ENCODE measurements around the gene FHDC1.
"Not testable (repeated sequence)": the region's sequence is repeated elsewhere in the genome, so short reads cannot be mapped to it uniquely, and the experiment has no call there.

FHDC1 gene, protein sequence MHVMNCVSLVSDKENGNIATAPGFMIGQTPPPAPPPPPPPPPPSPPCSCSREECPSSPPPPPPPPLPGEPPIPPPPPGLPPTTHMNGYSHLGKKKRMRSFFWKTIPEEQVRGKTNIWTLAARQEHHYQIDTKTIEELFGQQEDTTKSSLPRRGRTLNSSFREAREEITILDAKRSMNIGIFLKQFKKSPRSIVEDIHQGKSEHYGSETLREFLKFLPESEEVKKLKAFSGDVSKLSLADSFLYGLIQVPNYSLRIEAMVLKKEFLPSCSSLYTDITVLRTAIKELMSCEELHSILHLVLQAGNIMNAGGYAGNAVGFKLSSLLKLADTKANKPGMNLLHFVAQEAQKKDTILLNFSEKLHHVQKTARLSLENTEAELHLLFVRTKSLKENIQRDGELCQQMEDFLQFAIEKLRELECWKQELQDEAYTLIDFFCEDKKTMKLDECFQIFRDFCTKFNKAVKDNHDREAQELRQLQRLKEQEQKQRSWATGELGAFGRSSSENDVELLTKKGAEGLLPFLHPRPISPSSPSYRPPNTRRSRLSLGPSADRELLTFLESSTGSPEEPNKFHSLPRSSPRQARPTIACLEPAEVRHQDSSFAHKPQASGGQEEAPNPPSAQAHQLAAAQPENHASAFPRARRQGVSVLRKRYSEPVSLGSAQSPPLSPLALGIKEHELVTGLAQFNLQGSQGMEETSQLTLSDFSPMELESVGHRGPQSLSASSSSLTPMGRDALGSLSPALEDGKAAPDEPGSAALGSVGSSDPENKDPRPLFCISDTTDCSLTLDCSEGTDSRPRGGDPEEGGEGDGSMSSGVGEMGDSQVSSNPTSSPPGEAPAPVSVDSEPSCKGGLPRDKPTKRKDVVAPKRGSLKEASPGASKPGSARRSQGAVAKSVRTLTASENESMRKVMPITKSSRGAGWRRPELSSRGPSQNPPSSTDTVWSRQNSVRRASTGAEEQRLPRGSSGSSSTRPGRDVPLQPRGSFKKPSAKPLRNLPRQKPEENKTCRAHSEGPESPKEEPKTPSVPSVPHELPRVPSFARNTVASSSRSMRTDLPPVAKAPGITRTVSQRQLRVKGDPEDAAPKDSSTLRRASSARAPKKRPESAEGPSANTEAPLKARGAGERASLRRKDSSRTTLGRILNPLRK
- total RNA-seq, result 0 to 0.39 (median 0.17) reads per million in 3 donors

DNA sequence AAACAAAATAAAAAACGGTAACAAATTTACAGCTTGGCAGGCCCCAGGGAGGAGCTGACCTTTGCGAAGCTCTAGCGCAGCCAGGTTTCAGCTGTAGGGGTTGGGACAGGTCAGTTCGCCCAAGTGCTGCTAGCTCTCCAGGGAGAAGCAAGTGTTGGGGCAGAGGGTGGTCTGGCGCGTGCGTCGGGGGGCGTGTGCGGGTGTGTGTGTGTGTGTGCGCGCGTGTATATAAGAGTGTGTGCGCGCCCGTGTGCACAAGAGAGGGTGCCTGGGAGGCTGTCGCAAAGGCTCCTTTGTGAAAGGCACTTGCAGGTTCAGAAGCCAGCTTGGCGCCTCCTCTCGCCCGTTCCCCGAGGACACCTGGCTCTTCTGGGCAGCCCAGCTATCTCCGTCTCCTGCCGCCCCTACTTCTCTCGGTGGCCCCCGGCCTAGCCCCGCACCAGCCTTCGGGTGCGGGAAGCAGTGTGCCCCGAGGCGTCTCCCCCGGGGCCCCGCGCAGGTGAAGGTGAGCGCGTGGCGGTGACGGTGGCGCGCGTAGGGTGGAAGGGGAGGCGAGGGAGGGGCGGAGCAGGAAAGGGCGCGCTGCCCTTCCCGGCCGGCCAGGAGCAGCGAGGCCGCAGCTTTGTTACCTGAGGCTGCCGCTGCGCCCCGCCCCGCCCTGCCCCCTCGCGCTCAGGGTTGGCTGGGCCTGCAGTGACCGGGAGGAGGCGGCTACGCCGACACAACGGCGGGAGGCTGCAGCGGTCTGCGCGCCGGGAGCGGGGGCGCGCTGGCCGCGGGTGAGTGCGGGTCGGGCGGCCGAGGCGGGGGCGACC, at the start of gene FHDC1:
Gene FHDC1, plus strand, starts transcription at position 693 of the 815 bp plus-strand sequence. CDS start 6,735 bp downstream, outside the sequence.
- Histone ChIP-seq H3K36me3 (ENCODE audit: control insufficient read depth, insufficient read depth, low read length) (no peaks in the 10 kb centered on the region), H3K4me1 (ENCODE audit: control insufficient read depth, insufficient read depth, low read length, poor library complexity, severe bottlenecking) (peaks cover 10% of the 10 kb centered on the region), H3K27ac (ENCODE audit: insufficient read depth, low read length, poor library complexity, severe bottlenecking) (no peak within 1 kb of the TSS), H3K27me3 (replicated peaks; ENCODE audit: control insufficient read depth, insufficient read depth, low read length, poor library complexity, severe bottlenecking) (peaks cover 18% of the 10 kb centered on the region), H3K4me3 (ENCODE audit: insufficient read depth, low read depth, low read length, poor library complexity, severe bottlenecking) (peak within 1 kb of the TSS; percentile 67), H3K9me3 (ENCODE audit: control insufficient read depth, low read length) (no peaks in the 10 kb centered on the region)
- DNase-seq, result no peak

DNA sequence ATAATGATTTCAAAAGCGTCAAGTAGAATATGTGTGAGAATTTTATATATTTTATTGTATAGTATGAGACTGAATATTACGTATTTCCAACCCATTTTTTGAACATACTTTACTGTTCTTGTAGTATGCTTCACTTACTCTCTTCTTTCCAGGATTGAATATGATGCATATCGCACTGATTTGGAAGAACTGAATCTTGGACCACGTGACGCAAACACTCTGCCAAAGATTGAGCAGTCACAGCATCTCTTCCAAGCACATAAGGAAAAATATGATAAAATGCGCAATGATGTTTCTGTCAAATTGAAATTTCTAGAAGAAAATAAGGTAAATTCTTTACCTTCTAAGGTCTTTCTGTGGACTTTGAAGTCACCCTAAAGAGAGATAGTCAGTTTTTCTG, 48.1 kb upstream of the FHDC1 start:
- no peaks in the 10 kb centered on the region for H3K9me3 ChIP-seq (ENCODE audit: control insufficient read depth, low read length)
- DNase-seq, result no peak
- H3K4me3 ChIP-seq (ENCODE audit: insufficient read depth, low read depth, low read length, poor library complexity, severe bottlenecking), result no peak overlapping the region
- peaks cover 5% of the 10 kb centered on the region for H3K36me3 ChIP-seq (ENCODE audit: control insufficient read depth, insufficient read depth, low read length)
- no peaks in the 10 kb centered on the region for H3K4me1 ChIP-seq (ENCODE audit: control insufficient read depth, insufficient read depth, low read length, poor library complexity, severe bottlenecking)
- no peak overlapping the region for H3K27ac ChIP-seq (ENCODE audit: insufficient read depth, low read length, poor library complexity, severe bottlenecking)
- H3K27me3 ChIP-seq (replicated peaks; ENCODE audit: control insufficient read depth, insufficient read depth, low read length, poor library complexity, severe bottlenecking), result no peaks in the 10 kb centered on the region

DNA sequence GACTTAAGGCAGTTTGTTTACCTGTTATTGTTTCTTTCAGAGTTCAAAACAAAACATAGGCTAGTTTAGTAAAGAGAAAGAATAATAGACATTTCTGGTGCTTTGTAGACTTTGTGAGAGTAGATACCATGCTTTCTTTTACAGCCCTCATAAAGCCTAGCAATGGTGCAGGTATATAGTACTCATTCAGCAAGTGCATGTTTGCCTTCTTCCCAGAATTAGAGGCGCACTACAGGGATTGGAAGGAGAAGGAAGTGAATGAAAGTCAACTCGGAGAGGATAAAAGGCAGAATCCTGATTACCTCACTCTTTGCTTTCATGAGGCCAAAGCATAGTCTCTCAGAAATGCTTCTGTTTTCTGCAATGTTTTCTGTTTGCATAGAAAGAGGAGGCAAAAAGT, 43.1 kb upstream of the FHDC1 start:
- Histone ChIP-seq H3K36me3 (ENCODE audit: control insufficient read depth, insufficient read depth, low read length) (peaks cover 5% of the 10 kb centered on the region), H3K4me1 (ENCODE audit: control insufficient read depth, insufficient read depth, low read length, poor library complexity, severe bottlenecking) (no peaks in the 10 kb centered on the region), H3K27ac (ENCODE audit: insufficient read depth, low read length, poor library complexity, severe bottlenecking) (no peak overlapping the region), H3K27me3 (replicated peaks; ENCODE audit: control insufficient read depth, insufficient read depth, low read length, poor library complexity, severe bottlenecking) (no peaks in the 10 kb centered on the region), H3K9me3 (ENCODE audit: control insufficient read depth, low read length) (no peaks in the 10 kb centered on the region), H3K4me3 (ENCODE audit: insufficient read depth, low read depth, low read length, poor library complexity, severe bottlenecking) (no peak overlapping the region)
- DNase-seq, result no peak

DNA sequence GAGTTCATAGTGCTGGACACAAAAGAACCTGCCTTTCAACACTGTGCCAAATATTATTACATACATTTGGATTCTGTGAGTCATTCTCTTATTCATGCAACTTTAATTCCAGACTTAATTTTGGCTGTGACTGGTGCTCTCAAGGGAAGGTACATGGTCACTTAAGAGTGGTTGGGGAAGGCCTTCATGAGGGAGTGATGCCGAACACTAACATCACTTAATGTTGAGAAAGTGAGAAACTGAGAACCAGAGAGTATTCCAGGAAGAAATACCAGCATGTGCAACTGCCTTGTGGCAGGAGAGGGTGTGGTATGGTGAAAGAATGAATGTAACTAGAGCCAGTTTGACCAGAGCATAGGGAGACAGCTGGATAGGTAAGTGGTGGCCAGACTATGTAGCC, 41.5 kb upstream of the FHDC1 start:
- Histone ChIP-seq H3K9me3 (ENCODE audit: control insufficient read depth, low read length) (no peaks in the 10 kb centered on the region), H3K36me3 (ENCODE audit: control insufficient read depth, insufficient read depth, low read length) (peaks cover 5% of the 10 kb centered on the region), H3K4me3 (ENCODE audit: insufficient read depth, low read depth, low read length, poor library complexity, severe bottlenecking) (no peak overlapping the region), H3K27me3 (replicated peaks; ENCODE audit: control insufficient read depth, insufficient read depth, low read length, poor library complexity, severe bottlenecking) (no peaks in the 10 kb centered on the region), H3K27ac (ENCODE audit: insufficient read depth, low read length, poor library complexity, severe bottlenecking) (no peak overlapping the region), H3K4me1 (ENCODE audit: control insufficient read depth, insufficient read depth, low read length, poor library complexity, severe bottlenecking) (no peaks in the 10 kb centered on the region)
- no peak for DNase-seq

DNA sequence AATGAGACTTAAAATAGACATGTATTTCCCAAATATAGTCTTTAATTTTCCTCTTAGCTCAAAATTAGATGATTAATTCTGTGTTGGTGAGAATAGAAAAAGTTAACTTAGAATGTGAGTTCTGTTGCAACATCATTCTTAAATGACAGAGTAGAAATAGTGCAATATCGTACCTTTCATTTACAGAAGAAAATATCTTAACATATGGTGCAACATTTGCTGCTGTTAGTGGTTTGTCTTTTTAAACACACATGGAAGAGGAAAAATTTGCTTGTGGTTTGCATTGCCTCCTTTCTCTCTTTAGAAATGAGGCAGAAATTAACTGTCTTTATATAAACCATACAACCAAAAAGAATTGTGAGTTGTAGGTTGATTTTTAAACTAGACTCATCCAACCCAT, 39.3 kb upstream of the FHDC1 start:
- DNase-seq, result no peak
- no peaks in the 10 kb centered on the region for H3K9me3 ChIP-seq (ENCODE audit: control insufficient read depth, low read length)
- no peaks in the 10 kb centered on the region for H3K27me3 ChIP-seq (replicated peaks; ENCODE audit: control insufficient read depth, insufficient read depth, low read length, poor library complexity, severe bottlenecking)
- H3K4me3 ChIP-seq (ENCODE audit: insufficient read depth, low read depth, low read length, poor library complexity, severe bottlenecking), result no peak overlapping the region
- no peaks in the 10 kb centered on the region for H3K36me3 ChIP-seq (ENCODE audit: control insufficient read depth, insufficient read depth, low read length)
- no peaks in the 10 kb centered on the region for H3K4me1 ChIP-seq (ENCODE audit: control insufficient read depth, insufficient read depth, low read length, poor library complexity, severe bottlenecking)
- no peak overlapping the region for H3K27ac ChIP-seq (ENCODE audit: insufficient read depth, low read length, poor library complexity, severe bottlenecking)

DNA sequence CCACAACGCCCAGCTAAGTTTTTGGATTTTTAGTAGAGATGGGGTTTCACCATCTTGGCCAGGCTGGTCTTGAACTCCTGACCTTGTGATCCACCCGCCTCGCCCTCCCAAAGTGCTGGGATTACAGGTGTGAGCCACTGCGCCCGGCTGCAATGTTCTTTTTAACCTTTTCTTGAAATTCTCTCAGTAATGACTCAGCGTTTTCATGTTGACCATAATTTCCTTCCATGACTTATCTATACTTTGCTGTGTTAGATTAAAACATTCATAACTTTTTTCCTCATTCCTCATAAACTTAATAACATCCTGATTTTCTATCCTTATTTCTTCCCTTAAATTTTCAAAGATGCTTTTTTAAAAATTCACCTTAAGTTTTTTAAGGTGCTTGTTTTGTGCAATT, 38.0 kb upstream of the FHDC1 start:
- H3K4me1 ChIP-seq (ENCODE audit: control insufficient read depth, insufficient read depth, low read length, poor library complexity, severe bottlenecking); H3K36me3 ChIP-seq (ENCODE audit: control insufficient read depth, insufficient read depth, low read length); DNase-seq; H3K9me3 ChIP-seq (ENCODE audit: control insufficient read depth, low read length); H3K4me3 ChIP-seq (ENCODE audit: insufficient read depth, low read depth, low read length, poor library complexity, severe bottlenecking); H3K27ac ChIP-seq (ENCODE audit: insufficient read depth, low read length, poor library complexity, severe bottlenecking); H3K27me3 ChIP-seq (replicated peaks; ENCODE audit: control insufficient read depth, insufficient read depth, low read length, poor library complexity, severe bottlenecking): not testable (repeated sequence)

DNA sequence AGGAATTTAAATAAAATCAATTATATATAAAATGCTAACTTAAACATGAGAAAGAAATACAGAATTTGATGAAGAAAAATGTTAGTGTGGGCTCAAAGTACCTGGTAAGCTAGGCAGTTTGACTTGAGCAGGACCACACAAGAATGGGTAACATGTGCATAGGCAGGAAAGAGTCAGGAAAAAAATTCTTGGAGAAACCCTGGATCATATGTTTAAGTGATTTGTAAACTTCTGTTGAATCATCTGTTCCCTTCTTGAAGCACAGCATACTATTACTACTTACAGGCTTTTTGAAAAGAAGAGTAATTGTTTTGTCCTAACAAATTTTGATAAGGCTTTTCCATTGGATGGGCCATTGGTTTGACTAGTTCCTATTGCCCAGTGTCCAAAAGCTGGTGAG, 37.5 kb upstream of the FHDC1 start:
- Histone ChIP-seq H3K4me3 (ENCODE audit: insufficient read depth, low read depth, low read length, poor library complexity, severe bottlenecking) (no peak overlapping the region), H3K9me3 (ENCODE audit: control insufficient read depth, low read length) (no peaks in the 10 kb centered on the region), H3K36me3 (ENCODE audit: control insufficient read depth, insufficient read depth, low read length) (no peaks in the 10 kb centered on the region), H3K27me3 (replicated peaks; ENCODE audit: control insufficient read depth, insufficient read depth, low read length, poor library complexity, severe bottlenecking) (no peaks in the 10 kb centered on the region), H3K4me1 (ENCODE audit: control insufficient read depth, insufficient read depth, low read length, poor library complexity, severe bottlenecking) (no peaks in the 10 kb centered on the region), H3K27ac (ENCODE audit: insufficient read depth, low read length, poor library complexity, severe bottlenecking) (no peak overlapping the region)
- DNase-seq, result no peak

DNA sequence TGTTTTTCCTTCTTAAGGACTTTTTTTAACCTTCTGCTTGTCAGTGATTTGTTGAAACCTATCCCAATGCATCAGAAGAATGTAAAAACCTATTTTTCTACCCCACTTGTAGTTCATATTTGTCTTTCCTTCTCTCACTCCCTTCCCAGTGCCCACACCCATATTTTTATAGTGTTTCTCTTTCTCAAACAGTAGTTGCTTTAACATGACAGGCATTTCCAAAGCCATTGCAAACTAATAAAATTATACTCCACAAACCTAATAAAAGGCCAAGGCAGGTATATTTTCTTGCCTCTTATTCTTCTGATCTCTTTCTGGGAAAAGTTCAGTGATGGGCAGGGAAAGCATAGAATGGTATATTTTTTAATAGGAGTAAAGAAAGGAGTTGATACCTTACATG, 35.7 kb upstream of the FHDC1 start:
- DNase-seq, result no peak
- Histone ChIP-seq H3K36me3 (ENCODE audit: control insufficient read depth, insufficient read depth, low read length) (no peaks in the 10 kb centered on the region), H3K4me1 (ENCODE audit: control insufficient read depth, insufficient read depth, low read length, poor library complexity, severe bottlenecking) (no peaks in the 10 kb centered on the region)

DNA sequence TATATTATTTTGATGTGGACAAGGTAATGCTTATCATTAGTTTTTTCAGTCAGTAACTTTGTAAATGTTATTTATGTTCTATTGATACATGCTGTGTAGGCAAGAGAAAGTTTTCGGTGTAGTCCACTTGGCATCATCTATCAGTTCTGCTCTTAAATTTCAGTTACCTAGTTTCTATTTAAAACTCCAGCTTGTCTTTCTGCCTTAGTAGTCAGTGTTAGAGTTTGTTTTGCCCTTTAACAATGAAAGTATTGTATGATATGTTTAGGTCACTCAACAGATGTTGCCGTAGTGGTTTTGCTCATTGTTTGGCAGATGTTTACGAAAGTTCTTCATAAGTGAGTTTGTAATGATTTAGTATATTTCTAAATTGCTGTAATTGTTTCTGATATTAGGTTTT, 34.9 kb upstream of the FHDC1 start:
- Histone ChIP-seq H3K36me3 (ENCODE audit: control insufficient read depth, insufficient read depth, low read length) (no peaks in the 10 kb centered on the region), H3K4me1 (ENCODE audit: control insufficient read depth, insufficient read depth, low read length, poor library complexity, severe bottlenecking) (no peaks in the 10 kb centered on the region), H3K27me3 (replicated peaks; ENCODE audit: control insufficient read depth, insufficient read depth, low read length, poor library complexity, severe bottlenecking) (no peaks in the 10 kb centered on the region), H3K4me3 (ENCODE audit: insufficient read depth, low read depth, low read length, poor library complexity, severe bottlenecking) (no peak overlapping the region), H3K27ac (ENCODE audit: insufficient read depth, low read length, poor library complexity, severe bottlenecking) (no peak overlapping the region), H3K9me3 (ENCODE audit: control insufficient read depth, low read length) (no peaks in the 10 kb centered on the region)
- no peak for DNase-seq

More for the DNA sequence above, 35.7 kb upstream of the FHDC1 start:
- H3K27ac ChIP-seq (ENCODE audit: insufficient read depth, low read length, poor library complexity, severe bottlenecking), result no peak overlapping the region
- H3K27me3 ChIP-seq (replicated peaks; ENCODE audit: control insufficient read depth, insufficient read depth, low read length, poor library complexity, severe bottlenecking), result no peaks in the 10 kb centered on the region
- H3K4me3 ChIP-seq (ENCODE audit: insufficient read depth, low read depth, low read length, poor library complexity, severe bottlenecking), result no peak overlapping the region
- no peaks in the 10 kb centered on the region for H3K9me3 ChIP-seq (ENCODE audit: control insufficient read depth, low read length)

Data from effector memory CD4-positive, alpha-beta T cell (primary cell).